Heart left ventricle (tissue), 13 donors: ENCODE data around the gene MGA.

Experiments
- CTCF ChIP-seq, 12 donors: fragments of 200-600 bp; sonication (generic) in 4 of 12; IDR thresholded peaks; one replicate each; pipeline versions ENCODE4 v1.5.0 to v1.8.0; 2018 to 2022; ENCODE audit warnings: antibody characterized with exemption in 12 of 12, mild to moderate bottlenecking in 5 of 12
- POLR2A ChIP-seq, 2 donors: fragments of 450-650 bp; IDR thresholded peaks; one replicate each; pipeline ENCODE4 v1.6.1; 2017; ENCODE audit warnings: antibody characterized with exemption in 2 of 2, mild to moderate bottlenecking in 2 of 2, moderate library complexity in 2 of 2
- donor health status: ischemic (EF 13 %, LVEDD 7.1; RV severe dilation, severe dysfunction).
- donor health status: DM: no; HTN: yes; CAD: no.
- donor health status: DM: no; HTN: no; CAD: no.
- donor health status: ischemic (EF 25% LVEDD 6.9; RV normal size, moderate dysfunction).
- donor health status: ischemic (EF 25% LVEDD 5.7; RV mildly dilated, moderate dysfunction).
- donor health status: ischemic (EF 35%, LVEDD 5.7; RV mildly dilated, moderate dysfunction).
- donor health status: nonischemic (EF 11% LVEDD 7.7; RV severe dilation, severe dysfunction).
- donor health status: DM: yes; HTN: yes; CAD: no.
- donor health status: PGD.
- donor health status: ischemic (EF 29% LVEDD 5.4; RV normal size, mild dysfunction).
- donor health status: nonischemic (EF 23%, LVEDD 6.1; RV moderate dilation, normal function).

GRCh38 chr15:41698779-41699178 lies 38.6 kb downstream of the MGA start:
- TF ChIP-seq POLR2A (IDR thresholded peaks at IDR 0.05) (no peak), CTCF (IDR thresholded peaks at IDR 0.05) (no peak)
